Gastroesophageal sphincter (tissue), 4 donors: ENCODE data around the gene LGALS8. TPM values are rescaled to one million over a fixed set of nuclear protein-coding genes. Genes with fewer than 3 reads are reported as not detected.
A peak's percentile ranks its signal among the peaks of the same experiment; 100 is the strongest.

Experiments used
- ATAC-seq: fragments of 150-250 bp; one replicate; pipeline ENCODE4 v1.9.1; 2016; ENCODE audit warnings: mild to moderate bottlenecking, moderate library complexity
- H3K27ac ChIP-seq, 4 donors: fragments of 200-600 bp; sonication (generic) in 3 of 4; 1 replicate in 3 of 4; 2 replicates in 1 of 4; pipeline ENCODE4 v1.5.1; 2016 to 2019
- H3K27me3 ChIP-seq: fragments of 200-600 bp; sonication (generic); one replicate; pipeline ENCODE4 v1.5.1; 2019
- H3K36me3 ChIP-seq, 2 donors: fragments of 200-600 bp; sonication (generic); one replicate each; pipeline ENCODE4 v1.5.1; 2019; ENCODE audit warnings: control low read depth in 1 of 2
- H3K4me1 ChIP-seq, 3 donors: fragments of 200-600 bp; sonication (generic); 1 replicate in 2 of 3; 2 replicates in 1 of 3; pipeline ENCODE4 v1.5.1; 2016 to 2019; ENCODE audit warnings: control low read depth in 2 of 3
- H3K4me3 ChIP-seq, 2 donors: fragments of 200-600 bp; sonication (generic); one replicate each; pipeline ENCODE4 v1.5.1; 2019; ENCODE audit warnings: mild to moderate bottlenecking in 1 of 2, moderate library complexity in 1 of 2
- H3K9me3 ChIP-seq, 3 donors: fragments of 200-600 bp; sonication (generic); one replicate each; pipeline ENCODE4 v1.5.1; 2017 to 2019; ENCODE audit warnings: control low read depth in 2 of 3
- EP300 ChIP-seq: sonication (generic); formaldehyde crosslinking; IDR thresholded peaks from one replicate; pipeline ENCODE4 v1.6.1; 2017; ENCODE audit warnings: antibody characterized with exemption, mild to moderate bottlenecking
- POLR2A ChIP-seq, 2 donors: fragments of 450-650 bp; IDR thresholded peaks; one replicate each; pipeline ENCODE4 v1.6.1; 2017; ENCODE audit warnings: antibody characterized with exemption in 2 of 2, mild to moderate bottlenecking in 2 of 2, moderate library complexity in 1 of 2
- POLR2AphosphoS5 ChIP-seq: sonication (generic); formaldehyde crosslinking; IDR thresholded peaks from one replicate; pipeline ENCODE4 v1.6.1; 2017; ENCODE audit warnings: antibody characterized with exemption
- WGBS, 2 donors: methylation state at CpG; one replicate each; pipeline ENCODE4 v1.1.5; 2018; ENCODE audit warnings: low coverage in 1 of 2; 5-methylcytosine and 5-hydroxymethylcytosine counted together
- total RNA-seq, 4 donors: library from RNA; depleted of rRNA; stranded (reverse); fragments of >200 nt; gene quantifications; one replicate each; pipeline ENCODE4 v1.1.0, GENCODE V29; 2016
- TF ChIP-seq, protein P1 (sequence below), 4 experiments: fragments of 200-600 bp in 2 of 4; fragments of 450-650 bp in 2 of 4; sonication (generic) in 1 of 4; IDR thresholded peaks; one replicate each; pipeline ENCODE4 v1.5.1; 2017 to 2019; ENCODE audit warnings: antibody characterized with exemption in 4 of 4, mild to moderate bottlenecking in 2 of 4, moderate library complexity in 2 of 4

The LGALS8 gene
- total RNA-seq = 10 to 100 TPM; 50.5 to 81.8 (median 54.7) TPM

DNA sequence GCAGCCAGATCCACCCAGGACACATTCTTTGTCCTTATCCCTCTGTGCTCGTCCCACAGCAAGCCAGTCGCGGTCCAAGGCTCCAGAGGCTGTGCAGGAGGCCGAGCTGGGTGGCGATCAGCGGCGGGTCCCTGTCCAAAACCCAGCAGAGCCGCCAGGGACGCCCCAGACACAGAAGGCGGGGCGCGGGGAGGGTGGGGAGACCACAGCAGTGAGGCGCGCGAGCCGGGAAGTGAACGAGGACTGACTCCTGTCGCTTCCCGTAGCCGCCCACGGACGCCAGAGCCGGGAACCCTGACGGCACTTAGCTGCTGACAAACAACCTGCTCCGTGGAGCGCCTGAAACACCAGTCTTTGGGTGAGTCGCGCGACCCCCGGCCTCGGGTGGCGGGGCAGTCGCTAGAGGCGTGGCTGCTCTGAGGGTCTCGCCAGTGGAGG lies at the start of gene LGALS8:
TSS of gene LGALS8 (plus strand) at position 279 of the 438 bp plus-strand sequence. CDS start 2,089 bp downstream, outside the sequence.
- Histone ChIP-seq H3K9me3 (no peaks in the 10 kb centered on the region), H3K36me3 (peaks cover 0 to 27% of the 10 kb centered on the region in 2 donors), H3K4me1 (peaks cover 2 to 16% (median 2%) of the 10 kb centered on the region in 3 donors), H3K27me3 (no peaks in the 10 kb centered on the region), H3K27ac (peak within 1 kb of the TSS; percentile 55 to 95 (median 86)), H3K4me3 (peak within 1 kb of the TSS; percentile 82 to 94)
- 0% methylated on average over 2 to 8 of the region's 35 CpGs for WGBS, 2 donors
- ATAC-seq = peak; percentile 94
- TF ChIP-seq POLR2A (IDR thresholded peaks at IDR 0.05) (peak; percentile 21 to 24), POLR2AphosphoS5 (peak; percentile 95), EP300 (no peak)
- TF ChIP-seq, protein P1, sequence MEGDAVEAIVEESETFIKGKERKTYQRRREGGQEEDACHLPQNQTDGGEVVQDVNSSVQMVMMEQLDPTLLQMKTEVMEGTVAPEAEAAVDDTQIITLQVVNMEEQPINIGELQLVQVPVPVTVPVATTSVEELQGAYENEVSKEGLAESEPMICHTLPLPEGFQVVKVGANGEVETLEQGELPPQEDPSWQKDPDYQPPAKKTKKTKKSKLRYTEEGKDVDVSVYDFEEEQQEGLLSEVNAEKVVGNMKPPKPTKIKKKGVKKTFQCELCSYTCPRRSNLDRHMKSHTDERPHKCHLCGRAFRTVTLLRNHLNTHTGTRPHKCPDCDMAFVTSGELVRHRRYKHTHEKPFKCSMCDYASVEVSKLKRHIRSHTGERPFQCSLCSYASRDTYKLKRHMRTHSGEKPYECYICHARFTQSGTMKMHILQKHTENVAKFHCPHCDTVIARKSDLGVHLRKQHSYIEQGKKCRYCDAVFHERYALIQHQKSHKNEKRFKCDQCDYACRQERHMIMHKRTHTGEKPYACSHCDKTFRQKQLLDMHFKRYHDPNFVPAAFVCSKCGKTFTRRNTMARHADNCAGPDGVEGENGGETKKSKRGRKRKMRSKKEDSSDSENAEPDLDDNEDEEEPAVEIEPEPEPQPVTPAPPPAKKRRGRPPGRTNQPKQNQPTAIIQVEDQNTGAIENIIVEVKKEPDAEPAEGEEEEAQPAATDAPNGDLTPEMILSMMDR (IDR thresholded peaks at IDR 0.05) = peak in 1 of 4 experiments; percentile 24

DNA sequence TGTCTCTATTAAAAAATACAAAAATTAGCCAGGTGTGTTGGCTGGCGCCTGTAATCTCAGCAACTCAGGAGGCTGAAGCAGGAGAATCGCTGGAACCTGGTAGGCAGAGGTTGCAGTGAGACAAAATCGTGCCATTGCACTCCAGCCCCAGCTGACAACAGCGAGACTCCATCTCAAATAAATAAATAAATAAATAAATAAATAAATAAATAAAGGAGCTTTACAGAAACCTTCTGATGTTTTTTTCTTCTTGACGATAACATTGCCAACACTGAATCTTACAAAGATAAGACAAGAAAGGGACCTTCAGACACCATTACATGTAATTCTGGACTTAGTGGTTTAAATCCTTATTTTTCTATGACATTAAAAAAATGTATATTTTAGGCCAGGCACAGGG lies 47.8 kb upstream of the LGALS8 start:
- H3K9me3 ChIP-seq = no peaks in the 10 kb centered on the region
- no peak for ATAC-seq
- no peak overlapping the region for H3K27ac ChIP-seq
- WGBS, 2 donors = 89 to 95% methylated on average over 2 to 5 of the region's 5 CpGs
- no peak for TF ChIP-seq POLR2A (IDR thresholded peaks at IDR 0.05)
- TF ChIP-seq POLR2AphosphoS5 = no peak
- TF ChIP-seq, protein P1 (IDR thresholded peaks at IDR 0.05) = no peak
- no peak for TF ChIP-seq EP300
- peaks cover 25% of the 10 kb centered on the region for H3K27me3 ChIP-seq
- no peaks in the 10 kb centered on the region for H3K36me3 ChIP-seq
- no peaks in the 10 kb centered on the region for H3K4me1 ChIP-seq
- H3K4me3 ChIP-seq = no peak overlapping the region

DNA sequence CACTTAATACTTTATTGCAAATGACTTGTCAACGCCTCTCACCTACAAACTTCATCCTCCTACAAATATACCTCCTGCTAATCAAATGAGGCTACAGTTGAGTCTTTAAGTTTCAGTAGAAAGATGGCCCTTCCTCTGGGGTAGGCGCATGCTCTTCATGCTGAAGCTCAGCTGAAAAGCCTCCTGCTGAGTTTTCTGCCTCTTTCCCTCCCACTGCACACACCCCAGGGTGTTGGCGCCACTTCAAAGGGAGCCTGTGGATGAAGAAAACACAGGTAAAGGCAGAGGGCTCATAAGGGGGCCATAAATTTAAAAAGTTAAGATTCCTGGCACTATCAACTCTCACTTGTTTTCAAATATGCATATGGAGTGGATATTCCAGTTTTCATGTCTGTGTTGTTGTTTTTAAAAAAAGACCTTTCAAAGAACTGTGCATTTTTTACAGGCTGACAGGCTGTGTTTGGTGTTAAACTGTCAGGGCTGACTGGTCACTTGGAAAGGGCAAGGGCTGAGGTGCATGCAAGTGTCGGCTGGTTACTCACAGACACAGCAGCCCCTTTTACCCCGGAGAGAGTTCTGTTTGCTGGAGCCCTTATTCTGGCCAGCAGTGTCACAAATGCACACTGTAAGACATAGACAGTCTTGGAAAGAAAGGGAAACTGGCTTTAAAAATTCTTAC lies 42.9 kb upstream of the LGALS8 start:
- Histone ChIP-seq H3K27me3 (peaks cover 3% of the 10 kb centered on the region), H3K4me3 (no peak overlapping the region), H3K36me3 (no peaks in the 10 kb centered on the region), H3K4me1 (no peaks in the 10 kb centered on the region), H3K9me3 (no peaks in the 10 kb centered on the region), H3K27ac (no peak overlapping the region)
- 50 to 66% methylated on average over 3 to 4 of the region's 5 CpGs for WGBS, 2 donors
- TF ChIP-seq POLR2A (IDR thresholded peaks at IDR 0.05) (no peak), EP300 (no peak), POLR2AphosphoS5 (no peak)
- TF ChIP-seq, protein P1 (IDR thresholded peaks at IDR 0.05) = no peak
- ATAC-seq = no peak

DNA sequence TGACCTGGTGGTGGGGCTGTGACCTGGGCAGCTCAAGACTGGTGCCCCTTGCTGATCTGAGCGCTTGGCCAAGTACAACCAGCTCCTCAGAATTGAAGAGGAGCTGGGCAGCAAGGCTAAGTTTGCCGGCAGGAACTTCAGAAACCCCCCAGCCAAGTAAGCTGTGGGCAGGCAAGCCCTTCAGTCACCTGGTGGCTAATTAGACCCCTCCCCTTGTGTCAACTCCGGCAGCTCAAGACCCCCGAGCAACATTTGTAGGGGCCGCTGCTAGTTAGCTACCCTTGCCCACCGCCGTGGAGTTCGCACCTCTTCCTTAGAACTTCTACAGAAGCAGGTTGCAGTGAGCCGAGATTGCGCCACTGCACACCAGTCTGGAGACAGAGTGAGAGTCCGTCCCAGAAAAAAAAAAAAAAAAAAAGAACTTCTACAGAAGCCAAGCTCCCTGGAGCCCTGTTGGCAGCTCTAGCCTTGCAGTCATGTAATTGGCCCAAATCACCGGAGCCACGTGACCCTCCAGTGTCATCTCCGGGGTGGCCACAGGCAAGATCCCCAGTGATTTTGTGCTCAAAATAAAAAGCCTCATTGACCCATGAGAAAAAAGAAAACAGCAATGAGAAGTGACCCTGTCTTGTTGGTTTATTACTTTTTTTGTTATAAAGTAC lies 39.3 kb upstream of the LGALS8 start:
- ATAC-seq = no peak
- Histone ChIP-seq H3K4me3 (no peak overlapping the region), H3K4me1 (no peaks in the 10 kb centered on the region), H3K27me3 (no peaks in the 10 kb centered on the region), H3K27ac (no peak overlapping the region), H3K9me3 (no peaks in the 10 kb centered on the region), H3K36me3 (no peaks in the 10 kb centered on the region)
- WGBS, 2 donors = 77% methylated on average over 7 of the region's 14 CpGs; no CpG with 5 or more reads in 1 of the 2 donors
- no peak for TF ChIP-seq EP300
- TF ChIP-seq POLR2A (IDR thresholded peaks at IDR 0.05) = no peak
- TF ChIP-seq, protein P1 (IDR thresholded peaks at IDR 0.05) = no peak
- no peak for TF ChIP-seq POLR2AphosphoS5
